HCEC 1CT (cell line): ENCODE data around the gene SFXN4.

Experiments
- DNase-seq: peaks from one replicate; pipeline ENCODE4 v3.0.0-alpha.2; 2017

SFXN4 gene, protein sequence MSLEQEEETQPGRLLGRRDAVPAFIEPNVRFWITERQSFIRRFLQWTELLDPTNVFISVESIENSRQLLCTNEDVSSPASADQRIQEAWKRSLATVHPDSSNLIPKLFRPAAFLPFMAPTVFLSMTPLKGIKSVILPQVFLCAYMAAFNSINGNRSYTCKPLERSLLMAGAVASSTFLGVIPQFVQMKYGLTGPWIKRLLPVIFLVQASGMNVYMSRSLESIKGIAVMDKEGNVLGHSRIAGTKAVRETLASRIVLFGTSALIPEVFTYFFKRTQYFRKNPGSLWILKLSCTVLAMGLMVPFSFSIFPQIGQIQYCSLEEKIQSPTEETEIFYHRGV

DNA sequence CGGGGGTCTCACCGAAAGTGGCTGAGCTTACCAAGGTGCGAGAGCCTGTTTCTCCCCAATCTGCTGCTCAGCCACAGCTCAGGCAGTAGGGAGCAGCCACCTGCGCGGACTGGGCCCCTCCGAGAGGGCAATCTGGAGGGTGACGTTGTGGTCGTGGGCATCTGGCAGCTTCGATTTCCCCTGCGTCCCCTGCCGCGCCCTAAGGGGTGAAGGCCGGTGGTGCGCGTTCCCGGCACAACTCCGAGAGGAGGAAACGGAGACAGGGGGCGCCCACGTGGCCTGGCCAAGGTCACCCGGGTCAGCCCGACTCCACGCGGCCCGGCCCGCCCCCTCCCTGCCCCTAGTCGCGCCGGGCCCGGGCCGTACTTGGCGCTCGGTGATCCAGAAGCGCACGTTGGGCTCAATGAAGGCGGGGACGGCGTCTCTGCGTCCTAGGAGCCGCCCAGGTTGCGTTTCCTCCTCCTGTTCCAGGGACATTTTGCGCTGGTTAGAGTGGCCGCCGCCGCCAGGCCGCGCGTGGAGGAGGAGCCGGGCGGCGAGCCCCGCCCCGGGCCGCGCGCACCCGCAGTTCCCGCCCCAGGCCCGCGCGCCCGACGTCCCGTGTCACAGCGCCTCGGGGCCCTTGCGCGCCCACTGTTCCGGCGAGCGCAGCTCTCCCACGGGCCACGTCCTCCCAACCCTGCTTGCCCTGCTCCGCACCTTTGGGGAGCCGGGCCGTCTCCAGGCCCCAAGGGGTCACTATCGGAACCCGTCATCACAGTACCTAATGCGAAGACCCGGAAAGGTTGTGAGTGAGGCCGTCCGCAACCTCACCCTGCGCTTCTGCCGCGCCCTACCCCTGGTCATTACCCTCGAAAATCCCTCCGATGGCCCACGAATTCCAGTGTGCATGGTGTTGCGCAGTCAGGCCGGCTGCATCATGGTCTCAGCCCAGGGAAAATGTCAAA, at the start of gene SFXN4:
SFXN4 (minus strand) TSS at position 544 of the 947 bp plus-strand sequence; CDS start at position 477, 67 bp downstream.
- peak; percentile 66 for DNase-seq

DNA sequence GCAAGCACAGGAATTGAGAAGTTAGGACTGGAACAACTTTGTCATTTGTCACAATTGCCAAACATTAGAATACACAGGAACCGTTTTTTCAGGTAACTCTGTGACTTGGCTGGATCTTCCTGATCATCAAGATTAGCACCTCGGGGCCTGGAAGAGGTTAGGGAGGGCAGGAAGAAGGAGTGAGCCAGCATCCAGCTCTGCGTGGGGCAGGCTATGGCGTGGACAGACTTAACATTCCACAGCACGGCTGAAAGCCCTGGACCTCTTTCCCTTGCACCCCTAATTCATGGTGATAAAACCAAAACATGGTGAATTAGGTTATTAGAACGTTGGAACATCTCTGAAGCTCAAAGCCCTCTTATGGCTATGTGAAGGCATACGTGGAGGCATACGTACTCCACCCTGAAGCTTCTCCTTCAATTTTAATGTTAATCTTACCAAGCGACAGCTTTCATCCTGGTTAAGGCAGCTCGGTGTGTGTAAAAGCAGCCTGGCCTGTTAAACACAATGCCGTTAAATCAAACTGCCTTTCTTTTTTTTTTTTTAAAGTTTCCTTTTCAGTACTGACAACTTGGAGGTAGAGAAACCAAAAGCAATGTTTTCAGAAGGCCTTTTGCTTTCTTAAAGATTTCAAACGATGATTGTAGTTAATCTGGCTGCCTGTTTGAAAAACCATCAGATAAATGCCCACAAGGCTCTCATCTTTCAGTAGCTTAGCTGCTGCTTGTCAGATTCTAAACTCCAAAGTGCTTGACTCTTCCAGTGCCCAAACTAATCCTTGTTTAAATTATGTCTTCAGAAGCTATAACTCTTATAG, 46.3 kb upstream of the SFXN4 start:
- DNase-seq = no peak

DNA sequence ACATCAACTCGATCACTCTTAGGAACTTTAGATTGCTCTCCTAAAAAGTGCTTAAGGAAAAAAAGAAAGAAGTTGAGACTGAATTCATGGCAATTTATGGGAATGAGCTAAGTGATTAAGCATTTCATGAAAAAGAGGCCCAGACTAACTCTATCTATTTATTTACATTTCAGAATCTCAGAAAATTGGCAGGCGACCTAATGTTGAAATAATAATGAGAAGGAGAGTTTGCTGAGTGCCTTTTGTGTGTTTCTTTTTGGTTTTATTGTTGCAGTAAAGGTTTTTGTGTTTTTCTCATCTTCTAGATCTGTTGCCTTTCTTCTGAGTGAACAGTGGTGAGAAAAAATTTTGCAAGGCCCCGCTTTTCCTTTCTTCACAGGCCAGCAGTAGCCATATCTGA, 45.7 kb upstream of the SFXN4 start:
- peak; percentile 77 for DNase-seq

DNA sequence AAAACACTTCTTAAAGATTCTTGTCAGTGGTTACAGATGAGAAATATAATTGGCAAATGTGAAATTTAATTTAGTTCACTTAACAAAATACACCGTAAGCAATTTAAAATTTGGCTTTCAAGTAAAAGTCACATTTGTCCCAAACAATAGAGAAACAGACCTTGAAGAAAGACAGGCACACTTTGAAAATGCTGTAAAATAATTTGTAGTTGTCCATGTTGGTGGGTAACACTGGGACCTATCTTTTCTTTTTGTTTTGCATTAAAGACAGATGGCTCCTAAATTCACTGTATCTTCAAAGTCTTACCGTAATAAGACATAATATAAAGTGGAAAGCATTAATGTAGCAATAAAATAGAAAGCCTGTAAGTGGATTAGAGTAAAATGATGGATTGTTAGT, 45.1 kb upstream of the SFXN4 start:
- no peak for DNase-seq

DNA sequence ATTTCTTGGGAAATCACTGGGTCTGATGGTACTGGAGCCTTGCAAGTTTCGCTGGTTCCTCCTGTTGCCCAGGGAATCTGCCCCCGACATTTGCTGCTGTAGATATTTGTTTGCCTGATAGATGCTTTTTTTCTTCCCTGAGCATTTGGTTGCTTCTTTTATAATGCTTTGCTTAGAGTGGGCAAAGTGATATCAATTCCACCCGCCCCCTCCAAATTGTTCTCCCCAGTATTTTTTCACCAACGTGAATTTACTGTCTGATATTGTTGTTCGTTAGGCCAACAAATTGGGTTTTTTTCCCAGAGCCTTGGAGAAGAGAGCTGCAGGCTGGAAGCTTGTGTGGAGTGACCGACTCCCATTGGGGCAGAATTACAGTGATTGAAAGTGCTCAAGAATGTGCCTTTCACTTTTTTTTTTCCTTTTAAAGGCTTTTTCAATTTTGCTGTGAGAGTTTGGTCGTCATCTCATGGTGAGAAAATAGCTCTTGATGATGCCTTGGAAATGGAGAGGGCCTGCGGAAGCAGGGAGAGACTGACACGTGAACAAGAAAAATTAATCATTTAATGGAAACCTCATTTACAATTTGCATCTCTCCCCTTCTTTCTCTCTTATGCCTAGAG, 44.3 kb upstream of the SFXN4 start:
- DNase-seq = no peak

DNA sequence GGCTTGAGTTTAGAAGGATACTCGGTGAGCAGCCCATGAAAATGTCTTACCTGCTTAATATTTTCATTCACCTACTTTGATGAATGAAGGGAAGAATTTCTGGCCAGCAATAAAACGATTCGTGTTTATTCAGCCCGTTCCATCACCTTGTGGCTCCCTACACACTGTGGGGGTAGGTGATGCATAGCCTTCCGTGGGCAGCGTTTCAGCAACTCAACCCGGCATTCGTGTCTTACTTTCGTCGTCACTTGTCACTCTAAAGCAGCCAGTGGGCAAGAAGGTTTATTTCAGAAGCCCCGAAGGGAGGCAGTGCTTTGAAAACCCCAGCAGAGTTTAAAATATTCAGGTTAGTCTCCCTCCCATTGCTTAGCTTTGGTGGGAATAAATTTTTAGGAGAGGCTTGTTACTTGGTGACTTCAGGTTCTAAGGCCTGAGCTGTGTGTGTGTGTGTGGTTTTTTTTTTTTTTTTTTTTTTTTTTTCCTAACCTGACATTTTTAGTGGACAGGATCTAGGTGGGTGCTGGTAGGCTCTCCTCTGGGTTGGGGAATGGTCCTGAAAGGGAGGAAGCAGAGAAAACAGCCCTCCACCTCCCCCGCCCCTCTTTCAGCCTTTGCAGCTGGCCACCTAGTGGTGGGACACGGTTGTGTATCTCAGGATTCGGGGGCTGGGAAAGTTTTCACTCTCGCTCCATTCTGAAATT, 43.7 kb upstream of the SFXN4 start:
- DNase-seq = peak; percentile 50

DNA sequence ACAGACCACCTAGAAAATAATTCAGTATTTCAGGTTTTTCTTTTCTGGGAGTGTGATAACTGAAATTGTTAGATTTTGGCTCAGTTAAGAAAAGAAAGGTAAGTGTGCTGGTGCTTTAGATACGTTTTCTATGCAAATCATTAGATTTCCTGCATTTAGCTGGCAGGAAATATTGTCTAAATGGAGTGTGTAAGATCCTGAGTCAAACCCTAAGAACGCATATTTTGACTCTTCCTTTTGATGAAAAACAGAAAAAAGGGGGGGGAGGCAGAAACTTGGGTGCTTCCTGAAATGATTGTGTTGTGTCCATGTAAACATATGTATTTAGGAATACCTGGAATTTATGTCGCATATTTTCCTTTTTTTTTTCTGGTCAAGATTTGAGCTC, 43.0 kb upstream of the SFXN4 start:
- DNase-seq = peak; percentile 67

DNA sequence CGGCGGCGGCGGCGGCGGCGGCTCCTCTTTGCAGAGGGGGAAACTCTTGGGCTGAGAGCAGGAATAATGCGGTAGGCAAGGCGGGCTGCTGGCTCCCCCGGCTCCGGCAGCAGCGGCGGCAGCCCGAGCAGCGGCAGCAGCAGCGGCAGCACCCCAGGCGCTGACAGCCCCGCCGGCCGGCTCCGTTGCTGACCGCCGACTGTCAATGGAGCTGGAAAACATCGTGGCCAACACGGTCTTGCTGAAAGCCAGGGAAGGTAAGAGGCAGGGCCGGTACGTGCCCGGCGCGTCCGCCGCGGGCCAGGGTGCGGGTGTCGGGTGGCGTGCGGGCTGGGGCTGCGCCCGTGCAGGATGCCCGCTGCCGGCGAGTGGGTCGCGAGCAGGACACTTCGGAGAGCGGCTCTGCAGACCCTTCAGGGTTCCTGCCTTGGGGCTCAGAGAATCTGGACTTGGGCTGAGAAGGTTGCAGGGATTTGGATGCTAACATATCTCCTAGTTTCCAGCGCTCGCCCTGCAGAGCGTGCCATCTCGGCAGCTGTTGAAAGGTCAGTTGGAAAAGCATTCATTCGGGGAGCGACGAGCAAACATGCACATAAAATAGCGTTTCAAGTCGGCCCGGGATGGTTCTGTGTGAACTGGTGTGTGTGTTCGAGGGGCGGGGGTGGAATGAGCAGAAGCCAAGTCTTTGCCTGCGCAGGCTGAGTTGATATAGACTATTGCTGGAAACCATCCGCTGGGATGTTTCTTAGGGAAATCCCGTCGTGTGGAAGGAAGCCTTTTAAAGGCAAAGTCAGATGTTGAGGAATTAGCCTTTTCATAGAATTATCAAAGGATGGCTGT, 42.4 kb upstream of the SFXN4 start:
- peak; percentile 49 for DNase-seq

DNA sequence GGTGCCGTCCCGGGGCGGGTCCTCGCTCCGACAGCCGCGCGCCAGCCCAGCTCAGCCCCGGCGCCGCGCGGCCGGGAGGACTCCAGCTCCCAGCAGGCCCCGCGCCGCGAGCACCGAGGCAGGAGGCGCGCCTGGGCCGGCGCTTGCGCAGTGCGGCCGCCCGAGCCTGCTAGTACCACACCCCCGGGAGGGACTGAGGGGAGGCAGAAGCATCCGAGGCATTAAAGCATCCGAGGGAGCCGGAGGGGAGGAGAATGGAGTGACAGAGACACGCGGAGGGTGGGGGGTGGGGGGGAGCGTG, 41.8 kb upstream of the SFXN4 start, which contains the start of gene GRK5:
GRK5 (plus strand) TSS at position 206 of the 301 bp plus-strand sequence. CDS start 347 bp downstream, outside the sequence.
- DNase-seq = peak; percentile 92

DNA sequence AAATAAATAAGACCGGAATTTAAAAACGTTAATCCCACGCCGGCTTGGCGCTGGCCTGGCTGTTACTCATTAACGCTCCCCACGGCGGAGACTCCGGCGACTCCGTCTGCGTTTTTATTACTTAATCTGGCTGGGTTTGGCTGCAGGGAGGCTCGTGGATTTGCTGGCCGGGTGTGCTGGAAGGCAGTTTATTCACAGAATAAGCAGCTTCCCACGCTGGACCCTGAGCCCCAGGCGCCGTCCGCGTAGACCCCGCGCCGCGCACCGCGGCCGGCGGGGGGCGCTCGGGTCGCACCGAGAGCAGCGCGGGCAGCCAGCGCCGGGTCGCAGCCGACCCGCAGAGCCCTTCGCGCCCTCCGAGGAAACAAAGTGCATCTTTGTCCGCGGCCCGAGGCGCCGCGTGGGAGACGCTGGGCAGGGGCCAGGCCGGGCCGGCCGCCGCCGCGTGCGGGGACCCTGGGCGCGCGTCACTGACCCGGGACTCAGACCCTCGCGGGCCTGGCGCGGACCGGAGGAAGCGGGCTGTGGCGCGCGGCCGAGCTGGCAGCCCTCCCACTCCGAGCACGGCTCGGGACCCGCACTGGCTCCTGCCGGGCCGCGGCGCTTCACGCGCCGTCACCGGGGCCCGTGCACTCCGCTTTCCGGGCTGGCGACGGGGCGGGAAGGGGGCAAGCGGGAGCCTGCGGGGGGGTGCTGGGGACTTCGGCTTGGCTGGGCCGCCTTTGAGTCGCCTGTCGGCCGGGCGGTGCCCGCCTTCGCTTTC, 41.3 kb upstream of the SFXN4 start:
- peak; percentile 63 for DNase-seq

DNA sequence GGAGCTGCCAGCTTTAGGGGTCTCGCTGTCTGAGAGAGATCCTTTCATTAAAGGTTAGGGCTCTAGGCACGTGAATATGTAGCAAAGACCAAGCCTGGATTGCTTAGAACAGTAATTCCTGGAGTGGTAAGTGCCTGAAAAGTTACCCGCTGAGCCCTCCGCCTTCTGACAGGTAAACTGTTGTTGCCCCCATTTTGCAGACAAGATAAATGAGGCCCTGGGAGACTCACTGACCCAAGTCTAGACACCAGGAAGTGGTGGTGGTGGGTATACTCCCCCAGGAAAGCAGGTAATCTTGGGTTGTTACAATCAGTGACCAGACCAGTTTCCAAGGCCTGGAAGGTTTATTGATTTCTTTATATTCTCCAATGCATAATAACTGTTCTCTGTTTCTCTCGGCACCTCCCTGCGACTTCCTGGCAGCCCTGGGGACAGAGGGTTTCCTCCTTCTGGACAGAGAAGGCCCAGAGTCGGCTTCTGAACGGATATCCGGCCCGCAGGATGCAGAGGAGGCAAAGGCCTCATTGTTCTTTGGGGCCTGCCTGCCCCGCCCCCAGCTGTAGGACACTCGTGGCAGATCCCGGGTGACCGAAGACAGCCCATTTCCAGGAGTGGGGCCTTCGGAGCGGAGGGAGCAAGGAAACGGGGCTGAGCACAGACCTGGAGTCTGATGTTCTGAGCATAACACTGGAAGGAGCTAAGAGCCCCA, 40.5 kb upstream of the SFXN4 start:
- DNase-seq = no peak

DNA sequence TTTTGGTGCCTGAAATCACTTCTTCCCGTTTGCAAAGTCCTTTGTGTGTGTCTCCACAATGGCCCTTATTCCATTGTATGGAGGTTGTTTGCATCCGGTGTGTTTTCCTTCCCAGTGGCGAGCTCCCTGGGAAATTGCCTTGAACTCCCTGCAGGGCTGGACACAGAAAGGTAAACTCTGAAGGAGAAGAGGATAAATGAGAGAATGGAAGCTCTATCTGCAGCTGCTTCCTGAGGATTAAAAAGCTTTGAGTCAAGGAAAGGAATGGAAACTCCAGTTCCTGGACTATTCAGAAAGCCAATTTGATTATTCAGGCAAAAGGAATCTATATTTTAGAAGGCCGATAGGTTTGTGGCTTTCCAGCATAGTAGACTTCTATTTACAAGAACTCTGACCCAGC, 37.5 kb upstream of the SFXN4 start:
- peak; percentile 74 for DNase-seq

DNA sequence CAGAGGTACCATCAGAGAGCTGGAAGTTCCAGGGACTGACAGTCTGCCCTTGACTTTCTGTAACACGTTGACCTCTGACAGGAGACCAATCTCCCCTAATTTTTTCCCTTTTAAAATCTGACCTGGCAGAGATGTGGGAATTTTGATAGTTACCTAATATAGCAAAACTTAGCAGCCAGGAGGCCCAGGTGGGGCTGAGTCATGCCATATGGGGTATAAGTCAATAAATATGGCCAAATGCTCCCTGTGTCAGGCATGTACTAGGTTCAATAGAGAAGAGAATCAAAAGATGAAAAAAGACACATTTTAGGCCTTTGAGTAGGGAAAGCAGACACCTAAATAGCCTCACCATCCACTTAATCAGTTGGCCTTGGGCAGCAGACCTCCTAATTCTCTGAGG, 35.7 kb upstream of the SFXN4 start:
- DNase-seq = no peak

DNA sequence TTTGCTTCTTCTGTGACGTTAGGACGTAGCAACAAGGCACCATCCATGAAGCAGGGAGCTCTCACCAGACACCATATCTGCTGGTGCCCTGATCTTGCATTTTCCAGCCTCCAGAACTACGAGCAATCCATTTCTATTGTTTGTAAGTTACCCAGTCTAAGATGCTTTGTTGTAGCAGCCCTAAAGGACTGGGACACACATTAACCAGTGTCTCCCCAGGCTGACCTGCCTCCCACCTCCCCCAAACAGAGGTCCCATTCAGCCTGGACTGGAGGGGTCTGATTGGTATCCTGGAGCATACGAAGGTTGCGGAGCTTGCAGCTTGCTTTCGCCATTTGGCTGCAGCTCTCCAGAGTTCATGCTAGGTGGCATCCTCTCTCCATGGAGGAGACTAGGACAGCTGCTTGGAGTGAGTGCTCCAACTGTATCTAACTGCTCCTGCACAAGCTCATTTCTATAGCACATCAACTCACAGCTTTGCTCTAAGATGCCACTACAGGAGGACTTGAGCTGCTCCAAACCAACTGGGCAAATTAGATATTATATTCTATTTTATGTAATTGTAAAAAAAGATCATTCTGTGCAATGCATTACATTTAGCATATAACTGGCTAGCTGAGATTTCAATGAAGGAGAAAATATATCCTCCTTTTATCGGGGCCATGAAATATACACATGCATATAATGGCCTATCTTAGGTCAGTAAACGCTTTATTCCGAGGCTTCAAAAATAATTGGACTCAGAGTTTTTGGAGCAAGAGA, 33.9 kb upstream of the SFXN4 start:
- DNase-seq = peak; percentile 79

DNA sequence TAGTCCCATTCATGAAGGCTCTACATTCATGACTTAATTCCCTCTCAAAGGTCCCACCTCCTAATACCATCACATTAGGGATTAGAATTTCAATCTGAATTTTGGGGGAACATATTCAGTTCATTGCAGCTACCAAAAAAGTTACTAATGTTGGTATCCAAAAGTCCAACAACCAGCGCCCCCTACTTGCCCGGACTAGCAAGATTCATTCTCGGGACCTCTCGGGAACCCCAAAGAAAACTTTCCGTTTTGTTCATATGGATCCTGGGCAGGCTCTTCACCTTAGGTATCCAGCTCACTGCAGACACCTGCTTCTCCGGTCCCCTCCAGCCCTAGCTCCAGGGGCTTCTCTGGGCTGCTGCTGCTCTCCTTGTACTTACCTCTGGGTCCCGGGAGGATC, 32.9 kb upstream of the SFXN4 start:
- DNase-seq = peak; percentile 15

DNA sequence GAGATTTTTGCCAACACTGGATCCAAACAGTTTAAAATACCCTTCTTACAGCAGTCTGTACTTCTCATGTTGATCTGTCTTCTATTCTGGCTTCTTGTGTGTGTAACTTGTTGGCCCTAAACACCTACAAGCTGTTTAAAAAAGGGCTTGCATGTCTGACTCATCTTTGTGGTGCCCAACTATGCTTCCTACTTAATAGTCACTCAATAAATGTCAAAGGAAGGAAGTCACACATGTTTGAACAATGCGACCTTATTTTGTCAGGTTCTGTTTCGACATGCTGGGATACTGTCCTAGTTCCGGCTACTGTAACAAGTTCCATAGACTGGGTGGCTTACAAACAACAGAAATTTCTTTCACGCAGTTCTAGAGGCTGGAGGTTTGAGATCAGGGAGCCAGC, 32.4 kb upstream of the SFXN4 start:
- DNase-seq = peak; percentile 86

DNA sequence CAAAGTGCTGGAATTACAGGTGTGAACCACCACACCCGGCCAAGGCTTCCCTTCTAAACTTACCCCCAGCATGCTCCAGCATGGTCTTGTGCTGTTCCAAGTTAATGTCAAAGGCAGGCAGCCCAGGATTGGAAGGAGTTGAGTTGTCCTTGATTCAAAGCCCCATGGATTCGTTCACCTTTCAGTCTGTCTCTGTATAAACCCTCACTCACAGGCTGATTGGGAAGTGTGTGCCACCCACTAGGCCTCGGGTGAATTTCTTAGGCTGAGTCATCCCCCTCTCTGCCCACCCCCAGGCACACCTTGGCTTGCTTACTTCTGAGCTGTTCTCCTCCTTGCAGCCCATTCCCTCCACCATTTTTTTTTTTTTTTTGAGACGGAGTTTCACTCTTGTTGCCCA, 26.4 kb upstream of the SFXN4 start:
- no peak for DNase-seq

DNA sequence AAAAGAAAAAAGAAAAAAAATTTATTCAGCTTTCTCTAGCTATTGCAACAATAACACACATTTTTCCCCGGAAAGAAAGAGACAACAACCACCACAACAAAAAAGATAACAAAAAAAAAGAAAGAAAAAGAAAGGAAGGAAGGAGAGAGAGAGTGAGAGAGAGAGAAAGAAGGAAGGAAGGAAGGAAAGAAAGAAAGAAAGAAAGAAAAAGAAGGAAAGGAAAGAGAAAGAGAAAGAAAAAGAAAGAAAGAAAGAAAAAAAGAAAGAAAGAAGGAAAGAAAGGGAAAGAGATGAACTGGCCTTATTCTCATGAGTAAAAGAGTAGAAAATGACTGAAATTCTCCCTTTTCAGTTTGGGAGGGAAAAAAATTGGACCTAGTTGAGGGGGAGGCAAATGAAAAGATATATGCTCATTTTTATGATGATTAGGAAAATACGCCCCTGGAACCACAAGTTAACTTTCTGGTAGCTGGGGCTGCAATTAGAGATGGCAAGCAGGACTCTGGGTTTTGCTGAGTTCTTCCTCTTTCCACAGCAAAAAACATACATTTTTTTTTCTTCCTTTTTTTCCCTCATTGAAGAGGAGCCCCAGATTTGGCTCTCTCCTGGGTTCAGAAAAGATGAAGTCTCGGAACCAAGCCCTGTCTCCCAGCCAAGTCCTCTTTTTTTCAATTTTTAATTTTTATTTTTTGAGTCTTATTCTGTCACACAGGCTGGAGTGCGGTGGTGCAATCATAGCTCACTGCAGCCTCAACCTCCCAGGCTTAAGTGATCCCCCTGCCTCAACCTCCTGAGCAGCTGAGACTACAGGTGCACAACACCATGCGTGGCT, 25.7 kb upstream of the SFXN4 start:
- no peak for DNase-seq
